ENCODE results near the gene TMCO4. TPM values are rescaled to one million over a fixed set of nuclear protein-coding genes. Genes with fewer than 3 reads are reported as not detected.

Gene TMCO4
- total RNA-seq, 2 experiments from 2014 or later, result 14.3 to 16.7 TPM

- ATAC-seq (ENCODE audit: low read depth), result no peak
- Mint-ChIP-seq H3K9me3 (no peaks in the 10 kb centered on the region), H3K4me1 (no peaks in the 10 kb centered on the region), H3K27ac (no peak overlapping the region), H3K27me3 (no peaks in the 10 kb centered on the region), H3K4me3 (no peak overlapping the region), H3K36me3 (peaks cover 2% of the 10 kb centered on the region)
- POLR2A ChIA-PET, result no interaction called here
- no peak for DNase-seq
These were observed 117.5 kb downstream of the TMCO4 start for GRCh38 chr1:19682257-19682656.

GRCh38 chr1:19680644-19681043, 119.1 kb downstream of the TMCO4 start:
- no peak for ATAC-seq (ENCODE audit: low read depth)
- Mint-ChIP-seq H3K27ac (no peak overlapping the region), H3K36me3 (no peaks in the 10 kb centered on the region), H3K4me3 (no peak overlapping the region), H3K4me1 (no peaks in the 10 kb centered on the region), H3K27me3 (no peaks in the 10 kb centered on the region), H3K9me3 (no peaks in the 10 kb centered on the region)
- DNase-seq, result no peak
- POLR2A ChIA-PET, result no interaction called here

GRCh38 chr1:19679691-19680090, 120.0 kb downstream of the TMCO4 start:
- Mint-ChIP-seq H3K36me3 (no peaks in the 10 kb centered on the region), H3K27ac (no peak overlapping the region), H3K4me1 (no peaks in the 10 kb centered on the region), H3K27me3 (no peaks in the 10 kb centered on the region), H3K9me3 (no peaks in the 10 kb centered on the region), H3K4me3 (no peak overlapping the region)
- DNase-seq, result no peak
- no peak for ATAC-seq (ENCODE audit: low read depth)
- POLR2A ChIA-PET, result no interaction called here

- ATAC-seq (ENCODE audit: low read depth), result no peak
- Mint-ChIP-seq H3K36me3 (no peaks in the 10 kb centered on the region), H3K27ac (no peak overlapping the region), H3K9me3 (no peaks in the 10 kb centered on the region), H3K4me1 (no peaks in the 10 kb centered on the region), H3K27me3 (peaks cover 2% of the 10 kb centered on the region), H3K4me3 (no peak overlapping the region)
- POLR2A ChIA-PET, result no interaction called here
- no peak for DNase-seq
These were observed 120.7 kb downstream of the TMCO4 start for GRCh38 chr1:19678931-19679453.

GRCh38 chr1:19678493-19678892, 121.2 kb downstream of the TMCO4 start:
- DNase-seq (no peak), ATAC-seq (ENCODE audit: low read depth) (no peak)
- no peaks in the 10 kb centered on the region for H3K36me3 Mint-ChIP-seq
- peaks cover 4% of the 10 kb centered on the region for H3K27me3 Mint-ChIP-seq
- no peak overlapping the region for H3K27ac Mint-ChIP-seq
- POLR2A ChIA-PET, result no interaction called here
- H3K4me1 Mint-ChIP-seq, result no peaks in the 10 kb centered on the region
- no peaks in the 10 kb centered on the region for H3K9me3 Mint-ChIP-seq
- H3K4me3 Mint-ChIP-seq, result no peak overlapping the region

- H3K4me3 Mint-ChIP-seq, result no peak overlapping the region
- H3K4me1 Mint-ChIP-seq, result no peaks in the 10 kb centered on the region
- POLR2A ChIA-PET, result no interaction called here
- no peaks in the 10 kb centered on the region for H3K9me3 Mint-ChIP-seq
- ATAC-seq (ENCODE audit: low read depth) (no peak), DNase-seq (no peak)
- H3K27me3 Mint-ChIP-seq, result peaks cover 10% of the 10 kb centered on the region
- H3K36me3 Mint-ChIP-seq, result no peaks in the 10 kb centered on the region
- H3K27ac Mint-ChIP-seq, result no peak overlapping the region
These were observed 123.2 kb downstream of the TMCO4 start for GRCh38 chr1:19676438-19676922.

- Mint-ChIP-seq H3K9me3 (no peaks in the 10 kb centered on the region), H3K27ac (no peak overlapping the region), H3K4me1 (no peaks in the 10 kb centered on the region), H3K27me3 (peaks cover 10% of the 10 kb centered on the region), H3K4me3 (no peak overlapping the region), H3K36me3 (no peaks in the 10 kb centered on the region)
- ATAC-seq (ENCODE audit: low read depth) (no peak), DNase-seq (no peak)
- POLR2A ChIA-PET, result no interaction called here
These were observed 123.9 kb downstream of the TMCO4 start for GRCh38 chr1:19675797-19676196.

- POLR2A ChIA-PET, result no interaction called here
- H3K9me3 Mint-ChIP-seq, result no peaks in the 10 kb centered on the region
- no peak for ATAC-seq (ENCODE audit: low read depth)
- DNase-seq, result no peak
- no peaks in the 10 kb centered on the region for H3K36me3 Mint-ChIP-seq
- H3K27me3 Mint-ChIP-seq, result peaks cover 26% of the 10 kb centered on the region
- no peak overlapping the region for H3K4me3 Mint-ChIP-seq
- H3K27ac Mint-ChIP-seq, result no peak overlapping the region
- H3K4me1 Mint-ChIP-seq, result no peaks in the 10 kb centered on the region
These were observed 127.5 kb downstream of the TMCO4 start for GRCh38 chr1:19672237-19672636.

- Mint-ChIP-seq H3K36me3 (no peaks in the 10 kb centered on the region), H3K4me3 (no peak overlapping the region), H3K27me3 (peaks cover 41% of the 10 kb centered on the region), H3K9me3 (no peaks in the 10 kb centered on the region), H3K27ac (no peak overlapping the region), H3K4me1 (peaks cover 2% of the 10 kb centered on the region)
- no peak for ATAC-seq (ENCODE audit: low read depth)
- no peak for DNase-seq
- POLR2A ChIA-PET, result no interaction called here
These were observed 128.9 kb downstream of the TMCO4 start for GRCh38 chr1:19670787-19671186.

GRCh38 chr1:19668888-19669287, 130.8 kb downstream of the TMCO4 start:
- H3K27ac Mint-ChIP-seq, result no peak overlapping the region
- H3K27me3 Mint-ChIP-seq, result peaks cover 47% of the 10 kb centered on the region
- peaks cover 3% of the 10 kb centered on the region for H3K4me1 Mint-ChIP-seq
- POLR2A ChIA-PET, result no interaction called here
- no peak overlapping the region for H3K4me3 Mint-ChIP-seq
- no peaks in the 10 kb centered on the region for H3K36me3 Mint-ChIP-seq
- no peak for DNase-seq
- H3K9me3 Mint-ChIP-seq, result no peaks in the 10 kb centered on the region
- ATAC-seq (ENCODE audit: low read depth), result no peak

- POLR2A ChIA-PET, result no interaction called here
- Mint-ChIP-seq H3K27ac (no peak overlapping the region), H3K4me1 (peaks cover 4% of the 10 kb centered on the region), H3K27me3 (peaks cover 53% of the 10 kb centered on the region), H3K9me3 (no peaks in the 10 kb centered on the region), H3K36me3 (no peaks in the 10 kb centered on the region), H3K4me3 (peak overlapping the region; percentile 68)
- no peak for ATAC-seq (ENCODE audit: low read depth)
- no peak for DNase-seq
These were observed 133.9 kb downstream of the TMCO4 start for GRCh38 chr1:19665496-19666465.

- ATAC-seq (ENCODE audit: low read depth) (no peak), DNase-seq (no peak)
- H3K9me3 Mint-ChIP-seq, result no peaks in the 10 kb centered on the region
- no peak overlapping the region for H3K27ac Mint-ChIP-seq
- H3K27me3 Mint-ChIP-seq, result peaks cover 58% of the 10 kb centered on the region
- no peaks in the 10 kb centered on the region for H3K36me3 Mint-ChIP-seq
- POLR2A ChIA-PET, result no interaction called here
- peaks cover 7% of the 10 kb centered on the region for H3K4me1 Mint-ChIP-seq
- H3K4me3 Mint-ChIP-seq, result peak overlapping the region; percentile 43
These were observed 134.6 kb downstream of the TMCO4 start for GRCh38 chr1:19665186-19665495.

GRCh38 chr1:19664453-19665185, 135.1 kb downstream of the TMCO4 start, which contains the start of gene HTR6:
Gene HTR6, plus strand, starts transcription at chr1:19664875. Its CDS starts 879 bp downstream, at chr1:19665754.
- Mint-ChIP-seq H3K27me3 (peaks cover 59% of the 10 kb centered on the region), H3K27ac (no peak within 1 kb of the TSS), H3K36me3 (no peaks in the 10 kb centered on the region)

More at GRCh38 chr1:19664453-19665185, 135.1 kb downstream of the TMCO4 start, which contains the start of gene HTR6:
- POLR2A ChIA-PET, result no interaction called here
- Mint-ChIP-seq H3K4me1 (peaks cover 10% of the 10 kb centered on the region), H3K4me3 (peak within 1 kb of the TSS; percentile 43), H3K9me3 (no peaks in the 10 kb centered on the region)
- DNase-seq, result peak; percentile 53
- ATAC-seq (ENCODE audit: low read depth), result peak; percentile 21

Data from activated naive CD8-positive, alpha-beta T cell treated with anti-CD3 and anti-CD28 coated beads, Interleukin-2, amount 10 ng/mL, durations not matched to agents 7 days and 5 days (primary cell).